GM12874 (cell line): Measurements from ENCODE around the gene CDA.
A peak's percentile ranks its signal among the peaks of the same experiment; 100 is the strongest.

Experiments used
- TF ChIP-seq, protein P1 (sequence below): IDR thresholded peaks from 2 replicates; pipeline ENCODE4 v1.5.1; 2011; ENCODE audit warnings: low read depth, mild to moderate bottlenecking, control low read depth, low read length, moderate library complexity; ENCODE audit not compliant: insufficient read depth

CDA gene

DNA sequence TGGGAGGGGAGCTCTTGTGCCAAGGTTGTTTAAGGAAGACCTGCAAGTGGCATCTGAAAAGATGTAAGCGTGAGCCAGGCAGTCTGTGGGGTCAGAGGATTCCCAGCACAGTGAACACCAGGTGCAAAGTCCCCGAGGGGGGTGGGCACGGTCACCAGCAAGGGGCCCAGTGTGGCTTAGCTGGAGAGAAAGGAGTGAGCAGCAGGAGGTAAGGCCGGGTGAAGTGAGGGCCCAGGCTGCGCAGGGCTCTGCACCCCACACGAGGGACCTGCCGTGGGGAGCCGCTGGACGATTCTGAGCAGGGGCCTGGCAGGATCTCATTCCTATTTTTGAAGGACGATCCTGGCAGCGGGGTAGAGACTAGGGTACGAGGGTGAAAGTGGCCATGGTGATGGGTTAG is 68.1 kb downstream of the CDA start:
- TF ChIP-seq, protein P1, sequence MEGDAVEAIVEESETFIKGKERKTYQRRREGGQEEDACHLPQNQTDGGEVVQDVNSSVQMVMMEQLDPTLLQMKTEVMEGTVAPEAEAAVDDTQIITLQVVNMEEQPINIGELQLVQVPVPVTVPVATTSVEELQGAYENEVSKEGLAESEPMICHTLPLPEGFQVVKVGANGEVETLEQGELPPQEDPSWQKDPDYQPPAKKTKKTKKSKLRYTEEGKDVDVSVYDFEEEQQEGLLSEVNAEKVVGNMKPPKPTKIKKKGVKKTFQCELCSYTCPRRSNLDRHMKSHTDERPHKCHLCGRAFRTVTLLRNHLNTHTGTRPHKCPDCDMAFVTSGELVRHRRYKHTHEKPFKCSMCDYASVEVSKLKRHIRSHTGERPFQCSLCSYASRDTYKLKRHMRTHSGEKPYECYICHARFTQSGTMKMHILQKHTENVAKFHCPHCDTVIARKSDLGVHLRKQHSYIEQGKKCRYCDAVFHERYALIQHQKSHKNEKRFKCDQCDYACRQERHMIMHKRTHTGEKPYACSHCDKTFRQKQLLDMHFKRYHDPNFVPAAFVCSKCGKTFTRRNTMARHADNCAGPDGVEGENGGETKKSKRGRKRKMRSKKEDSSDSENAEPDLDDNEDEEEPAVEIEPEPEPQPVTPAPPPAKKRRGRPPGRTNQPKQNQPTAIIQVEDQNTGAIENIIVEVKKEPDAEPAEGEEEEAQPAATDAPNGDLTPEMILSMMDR = no peak

DNA sequence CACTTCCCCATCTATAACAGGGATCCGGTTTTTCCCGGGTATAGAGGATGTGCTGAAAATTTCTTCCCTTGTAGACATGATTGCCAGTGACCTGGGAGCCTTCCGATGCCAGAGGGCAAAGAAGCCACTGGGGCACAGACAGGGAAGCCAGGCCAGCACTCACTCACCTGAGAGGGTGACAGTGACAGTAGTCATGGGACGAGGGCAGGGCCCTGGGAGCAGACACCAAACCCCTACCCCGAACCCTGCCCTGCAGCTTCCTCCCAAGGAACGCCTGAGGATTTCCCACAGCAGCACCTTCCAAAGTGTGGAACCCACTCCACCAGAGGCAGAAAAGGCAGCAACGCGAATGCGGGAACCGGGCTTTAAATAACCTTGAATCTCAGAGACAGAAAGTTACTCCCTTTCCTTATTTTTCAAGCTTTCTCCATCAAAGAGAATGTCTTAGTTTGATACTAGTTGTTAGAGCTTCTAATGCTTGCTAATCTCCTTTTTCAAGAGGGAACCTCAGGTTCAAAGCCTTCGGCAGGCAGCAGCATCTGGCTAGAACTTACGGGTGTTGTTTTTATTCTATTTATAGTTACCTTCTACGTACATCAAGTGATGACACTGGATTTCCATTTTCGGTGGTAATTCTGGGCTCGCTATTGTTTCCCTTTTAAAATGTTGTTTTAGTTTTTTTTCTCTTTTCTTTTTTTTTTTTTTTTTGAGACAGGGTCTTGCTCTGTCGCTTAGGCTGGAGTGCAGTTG is 69.4 kb downstream of the CDA start:
- TF ChIP-seq, protein P1 = no peak

DNA sequence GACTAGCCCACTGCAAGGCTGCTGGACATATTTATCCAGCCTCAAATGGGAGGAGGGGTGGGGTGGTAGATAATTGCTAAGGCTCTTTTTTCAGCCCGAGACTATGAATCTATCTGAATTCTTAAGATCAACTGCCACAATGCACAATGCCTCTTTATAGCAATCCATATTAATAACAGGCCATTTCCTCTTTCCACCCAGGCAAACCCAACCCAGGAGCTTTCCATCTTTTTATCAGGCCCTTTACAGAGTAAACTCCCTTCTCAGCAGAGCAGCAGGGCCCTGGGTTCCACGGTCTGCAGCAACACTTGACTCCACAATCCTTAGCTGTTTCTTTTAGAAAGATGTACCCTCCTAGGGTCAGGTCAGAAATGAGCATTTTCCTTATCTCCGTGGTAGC is 71.5 kb downstream of the CDA start:
- TF ChIP-seq, protein P1 = no peak

DNA sequence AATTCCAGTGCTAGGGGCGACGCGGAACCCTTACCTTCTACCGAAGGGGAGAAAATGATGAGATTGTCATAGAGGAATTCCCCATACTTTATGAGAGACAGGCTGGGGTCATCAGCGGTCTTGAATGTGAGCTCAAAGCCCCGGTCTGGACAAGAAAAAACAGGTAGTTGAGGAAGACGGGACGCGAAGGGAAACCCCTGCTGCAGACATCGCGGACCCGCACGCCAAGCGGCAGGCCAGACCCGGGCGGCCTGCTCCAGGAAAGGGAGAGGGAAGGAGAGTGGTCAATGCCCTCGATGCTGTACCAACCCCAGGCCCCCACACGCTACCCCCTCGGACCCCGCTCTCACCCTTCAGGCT is 71.9 kb downstream of the CDA start:
- TF ChIP-seq, protein P1 = no peak

DNA sequence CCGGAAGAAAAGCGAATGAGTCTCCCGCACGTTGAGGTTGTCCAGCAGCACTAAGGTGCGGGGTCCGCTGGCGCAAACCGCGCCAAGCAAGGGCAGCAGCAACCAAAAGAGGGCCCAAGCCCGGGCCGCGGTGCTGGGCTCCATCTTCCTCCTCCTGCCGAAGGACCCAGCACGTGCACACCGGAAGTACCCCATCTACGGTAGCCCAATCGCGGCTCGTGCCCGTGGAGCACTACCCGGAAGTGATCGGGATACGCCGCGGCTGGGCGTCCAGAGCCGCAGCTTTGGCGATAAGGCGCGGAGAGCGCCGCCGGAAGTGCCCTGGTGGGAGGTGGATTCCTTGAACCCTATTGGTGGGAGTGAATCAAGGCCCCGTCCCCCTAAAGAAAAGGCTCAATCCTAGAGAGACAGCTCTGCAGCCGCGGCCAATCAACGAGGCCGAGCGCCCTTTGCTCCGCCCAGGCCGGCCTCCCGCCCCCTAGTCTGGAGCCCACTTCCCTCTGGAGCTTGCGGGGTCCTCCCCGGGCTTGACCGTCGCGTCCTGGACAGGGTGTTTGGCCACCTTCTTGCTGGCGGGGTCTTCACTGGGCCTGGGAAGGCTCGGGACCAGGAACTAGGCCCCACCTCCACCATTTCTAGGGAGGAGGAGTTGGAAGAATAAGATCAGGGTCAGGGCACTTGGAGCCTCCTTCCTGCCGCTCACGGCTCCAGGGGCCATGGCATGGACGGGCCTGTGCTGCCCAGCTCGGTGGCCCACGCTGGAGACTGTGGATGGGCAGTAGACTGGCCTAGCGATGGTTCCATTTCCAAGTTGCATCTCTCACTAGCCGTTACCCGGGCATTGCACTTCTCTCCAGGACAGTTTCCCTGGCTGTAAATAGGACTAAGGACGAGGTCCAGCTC is 72.6 kb downstream of the CDA start, which contains the start of gene DDOST:
TSS of gene DDOST (minus strand) at position 163 of the 903 bp plus-strand sequence. CDS start at position 144, 19 bp downstream.
- TF ChIP-seq, protein P1 = peak; percentile 43

DNA sequence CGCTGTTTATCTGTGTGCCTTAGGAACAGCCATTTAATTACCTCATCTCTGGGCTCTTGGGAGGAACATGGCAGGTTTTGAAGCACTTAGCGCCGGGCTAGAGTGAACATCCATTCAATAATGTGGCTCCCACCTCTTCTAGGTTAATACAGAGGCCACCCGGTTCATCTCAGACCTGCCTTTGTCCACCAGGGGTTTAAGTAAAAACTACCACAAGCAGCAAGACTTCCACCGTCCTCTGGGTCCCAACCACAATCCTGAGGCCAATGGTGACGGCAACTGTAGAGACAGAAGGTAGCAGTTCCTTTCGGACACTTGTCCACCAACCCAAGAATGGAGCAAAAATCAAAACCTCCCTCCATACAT is 73.2 kb downstream of the CDA start:
- TF ChIP-seq, protein P1 = no peak

DNA sequence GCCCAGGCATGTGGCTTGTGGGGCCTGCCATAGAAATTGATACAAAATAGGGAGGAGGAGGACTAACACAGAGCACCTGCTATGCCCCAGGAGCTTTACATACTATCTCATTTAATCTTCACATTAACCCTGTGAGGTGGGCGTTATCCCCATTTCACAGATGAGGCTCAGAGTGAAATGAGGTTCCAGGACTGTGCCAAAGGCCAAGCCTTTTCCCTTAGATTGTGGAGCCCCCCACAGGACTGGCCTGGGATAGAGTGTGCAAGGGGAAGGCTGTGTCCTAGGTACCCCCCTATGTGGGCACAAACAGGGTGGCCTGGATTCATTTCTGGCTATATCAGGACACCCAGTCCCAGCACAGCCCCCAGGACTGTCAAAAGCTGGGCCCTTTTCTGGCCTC is 74.5 kb downstream of the CDA start:
- TF ChIP-seq, protein P1 = 0 out of 2 replicates have a peak, but pooled peaks have one; percentile 4
